Activated T-helper 9 cell treated with anti-CD3 and anti-CD28 coated beads, Interleukin-2, amount 50 U/mL, for 16 hours (primary cell): Measurements from ENCODE around the gene PRAME.
"Not testable (repeated sequence)": the region's sequence is repeated elsewhere in the genome, so short reads cannot be mapped to it uniquely, and the experiment has no call there.

ENCODE experiments used
- DNase-seq: peaks from one replicate; pipeline ENCODE4 v3.0.0-alpha.2; 2020; ENCODE audit warnings: low read depth

Gene PRAME

GRCh38 chr22:22550789-22551434 is 8.2 kb downstream of the PRAME start:
- no peak for DNase-seq

- no peak for DNase-seq
Measured at GRCh38 chr22:22548910-22549309, 10.2 kb downstream of the PRAME start.

- no peak for DNase-seq
Measured at GRCh38 chr22:22548317-22548716, 10.7 kb downstream of the PRAME start.

GRCh38 chr22:22547692-22548300 is 11.3 kb downstream of the PRAME start:
- DNase-seq, result no peak

- no peak for DNase-seq
Measured at GRCh38 chr22:22547226-22547625, 11.8 kb downstream of the PRAME start.

GRCh38 chr22:22546490-22546889 is 12.6 kb downstream of the PRAME start:
- DNase-seq, result no peak

- no peak for DNase-seq
Measured at GRCh38 chr22:22545084-22545483, 14.0 kb downstream of the PRAME start.

GRCh38 chr22:22538226-22538989 is 20.7 kb downstream of the PRAME start:
- DNase-seq, result no peak

GRCh38 chr22:22536916-22537315 is 22.1 kb downstream of the PRAME start:
- no peak for DNase-seq

- no peak for DNase-seq
Measured at GRCh38 chr22:22536515-22536914, 22.6 kb downstream of the PRAME start.

- DNase-seq, result no peak
Measured at GRCh38 chr22:22535662-22536061, 23.4 kb downstream of the PRAME start.

- DNase-seq, result no peak
Measured at GRCh38 chr22:22534604-22535415, 24.3 kb downstream of the PRAME start.

- DNase-seq, result no peak
Measured at GRCh38 chr22:22533863-22534262, 25.2 kb downstream of the PRAME start.

- DNase-seq, result no peak
Measured at GRCh38 chr22:22533417-22533816, 25.6 kb downstream of the PRAME start.

- not testable (repeated sequence) for DNase-seq
Measured at GRCh38 chr22:22532547-22533071, 26.5 kb downstream of the PRAME start.

GRCh38 chr22:22531770-22532546 is 27.1 kb downstream of the PRAME start:
- no peak for DNase-seq

- no peak for DNase-seq
Measured at GRCh38 chr22:22528780-22529179, 30.3 kb downstream of the PRAME start.

- no peak for DNase-seq
Measured at GRCh38 chr22:22527312-22527711, 31.8 kb downstream of the PRAME start.

GRCh38 chr22:22526125-22526912 is 32.7 kb downstream of the PRAME start:
- DNase-seq, result no peak

GRCh38 chr22:22523494-22523893 is 35.6 kb downstream of the PRAME start:
- no peak for DNase-seq

- DNase-seq, result no peak
Measured at GRCh38 chr22:22521631-22522030, 37.4 kb downstream of the PRAME start.
